SK-N-SH (cell line): ENCODE measurements around the gene AGBL1. TPM values are rescaled to one million over a fixed set of nuclear protein-coding genes. Genes with fewer than 3 reads are reported as not detected.

Experiments
- CTCF ChIA-PET: fragments of 300-600, 350-600 bp; formaldehyde crosslinking; extraction: SDS; loops from one replicate; lab custom pipeline; 2021; lab: Yijun Ruan, JAX
- POLR2A ChIA-PET: fragments of 350-600 bp; sonication (Branson Sonifier 250); formaldehyde crosslinking; extraction: SDS; loops from one replicate; lab custom pipeline; 2020; ENCODE audit warnings: antibody characterized with exemption, inconsistent platforms; lab: Yijun Ruan, JAX
- DNase-seq: peaks from one replicate; pipeline ENCODE4 v3.0.0; 2012
- H2AFZ ChIP-seq: fragments of 200-600 bp; sonication (generic); 2 replicates; pipeline ENCODE4 v1.8.1; 2016; ENCODE audit warnings: antibody characterized with exemption, mild to moderate bottlenecking, low read depth
- H3F3A ChIP-seq: fragments of 200-600 bp; sonication (generic); replicated peaks from 2 replicates; pipeline ENCODE3; 2016; ENCODE audit warnings: antibody characterized with exemption, mild to moderate bottlenecking; ENCODE audit not compliant: insufficient read depth
- H3K27ac ChIP-seq, 2 experiments: fragments of 200-500 bp in 1 of 2; fragments of 200-600 bp in 1 of 2; sonication (Bioruptor generic) in 1 of 2; sonication (generic), shearing (Covaris generic) in 1 of 2; 2 replicates each; pipeline versions ENCODE4 v1.5.1 to v1.6.1; 2014 to 2016; ENCODE audit warnings: low read depth in 2 of 2, inconsistent platforms in 1 of 2, low read length in 1 of 2, mild to moderate bottlenecking in 1 of 2, mixed read lengths in 1 of 2
- H3K27me3 ChIP-seq: fragments of 200-600 bp; sonication (generic), shearing (Covaris generic); 2 replicates; pipeline ENCODE4 v1.6.1; 2016; ENCODE audit warnings: mixed run types; ENCODE audit not compliant: insufficient read depth
- H3K36me3 ChIP-seq, 2 experiments: fragments of 200-500 bp in 1 of 2; fragments of 200-600 bp in 1 of 2; sonication (Bioruptor generic) in 1 of 2; sonication (generic) in 1 of 2; replicated peaks in 1 of 2; 2 replicates each; pipeline versions ENCODE3 to v1.5.1; 2014 to 2016; ENCODE audit warnings: low read length in 1 of 2, mild to moderate bottlenecking in 1 of 2; ENCODE audit not compliant: insufficient read depth in 2 of 2, control insufficient read depth in 1 of 2
- H3K4me1 ChIP-seq, 2 experiments: fragments of 200-500 bp in 1 of 2; fragments of 200-600 bp in 1 of 2; sonication (Bioruptor generic) in 1 of 2; sonication (generic), shearing (Covaris generic) in 1 of 2; 2 replicates each; pipeline versions ENCODE4 v1.5.1 to v1.6.1; 2014 to 2016; ENCODE audit warnings: low read depth in 1 of 2, low read length in 1 of 2, mixed run types in 1 of 2; ENCODE audit not compliant: insufficient read depth in 2 of 2, control insufficient read depth in 1 of 2
- H3K4me2 ChIP-seq: fragments of 200-600 bp; sonication (generic), shearing (Covaris generic); 2 replicates; pipeline ENCODE4 v1.6.1; 2017; ENCODE audit warnings: mixed run types
- H3K4me3 ChIP-seq, 2 experiments: fragments of 200-500 bp in 1 of 2; fragments of 200-600 bp in 1 of 2; sonication (Bioruptor generic) in 1 of 2; sonication (generic), shearing (Covaris generic) in 1 of 2; 2 replicates each; pipeline versions ENCODE4 v1.5.1 to v1.8.1; 2014 to 2016; ENCODE audit warnings: low read depth in 2 of 2, inconsistent platforms in 1 of 2, low read length in 1 of 2, mild to moderate bottlenecking in 1 of 2, mixed read lengths in 1 of 2, moderate library complexity in 1 of 2
- H3K79me2 ChIP-seq: fragments of 200-600 bp; sonication (generic); 2 replicates; pipeline ENCODE4 v1.8.1; 2017; ENCODE audit warnings: mild to moderate bottlenecking; ENCODE audit not compliant: insufficient read depth
- H3K9ac ChIP-seq: fragments of 200-600 bp; sonication (generic); 2 replicates; pipeline ENCODE4 v1.6.1; 2017; ENCODE audit warnings: mixed run types
- H3K9me2 ChIP-seq: fragments of 200-600 bp; sonication (generic); 2 replicates; pipeline ENCODE4 v1.6.1; 2017; ENCODE audit warnings: mixed run types
- H3K9me3 ChIP-seq: fragments of 200-600 bp; sonication (generic); 2 replicates; pipeline ENCODE4 v1.6.1; 2017; ENCODE audit warnings: mixed run types, mild to moderate bottlenecking, moderate library complexity
- H4K20me1 ChIP-seq: fragments of 200-600 bp; sonication (generic); 2 replicates; pipeline ENCODE4 v1.6.1; 2017; ENCODE audit warnings: mild to moderate bottlenecking, mixed run types; ENCODE audit not compliant: insufficient read depth
- CHD2 ChIP-seq: fragments of 150-350 bp; IDR thresholded peaks from 2 replicates; pipeline ENCODE4 v1.6.1; 2018; ENCODE audit warnings: low read length; ENCODE audit not compliant: partially characterized antibody
- ELF1 ChIP-seq: IDR thresholded peaks from 2 replicates; pipeline ENCODE4 v1.4.0; 2012
- FOSL2 ChIP-seq: IDR thresholded peaks from 2 replicates; pipeline ENCODE4 v1.4.0; 2012; ENCODE audit warnings: low read depth, mild to moderate bottlenecking, moderate library complexity, borderline replicate concordance
- FOXJ3 ChIP-seq: sonication (generic); formaldehyde crosslinking; IDR thresholded peaks from 2 replicates; pipeline ENCODE4 v1.5.1; 2020; ENCODE audit warnings: mild to moderate bottlenecking, missing genetic modification reagents
- GABPA ChIP-seq: IDR thresholded peaks from 2 replicates; pipeline ENCODE4 v1.4.0; 2012; ENCODE audit warnings: low read depth, mild to moderate bottlenecking
- JUND ChIP-seq: IDR thresholded peaks from 2 replicates; pipeline ENCODE4 v1.4.0; 2012
- NRF1 ChIP-seq: IDR thresholded peaks from 2 replicates; pipeline ENCODE4 v1.6.1; 2012; ENCODE audit warnings: low read depth, mild to moderate bottlenecking, low read length
- POLR2AphosphoS5 ChIP-seq: IDR thresholded peaks from 2 replicates; pipeline ENCODE4 v1.6.1; 2012; ENCODE audit warnings: low read depth, low read length
- RCOR1 ChIP-seq: fragments of 150-350 bp; IDR thresholded peaks from 2 replicates; pipeline ENCODE4 v1.6.1; 2017; ENCODE audit warnings: antibody characterized with exemption, low read length
- REST ChIP-seq: IDR thresholded peaks from 2 replicates; pipeline ENCODE4 v1.6.1; 2012; ENCODE audit warnings: mild to moderate bottlenecking, low read depth, low read length, moderate library complexity
- RFX5 ChIP-seq: IDR thresholded peaks from 2 replicates; pipeline ENCODE4 v1.6.1; 2012; ENCODE audit warnings: mild to moderate bottlenecking, improper control_type of control experiment, low read length
- SMC3 ChIP-seq: IDR thresholded peaks from 2 replicates; pipeline ENCODE4 v1.6.1; 2012; ENCODE audit warnings: low read depth, low read length, improper control_type of control experiment
- TCF12 ChIP-seq: IDR thresholded peaks from 2 replicates; pipeline ENCODE4 v1.4.0; 2012
- TEAD4 ChIP-seq: IDR thresholded peaks from 2 replicates; pipeline ENCODE4 v1.4.0; 2012; ENCODE audit warnings: mild to moderate bottlenecking, borderline replicate concordance; ENCODE audit not compliant: insufficient read depth
- WGBS: methylation state at CpG from one replicate; pipeline ENCODE4 v1.1.6; 2017; ENCODE audit warnings: low lambda C conversion rate; 5-methylcytosine and 5-hydroxymethylcytosine counted together
- polyA plus RNA-seq, 3 experiments: library from polyadenylated mRNA; depleted of rRNA; stranded (reverse); fragments of >200 nt; gene quantifications; 2 replicates each; pipeline ENCODE4 v1.2.3, GENCODE V29; 2012
- TF ChIP-seq, protein P1 (sequence below): fragments of 150-350 bp; IDR thresholded peaks from 2 replicates; pipeline ENCODE4 v1.6.1; 2016; ENCODE audit warnings: mild to moderate bottlenecking, low read depth, low read length
- TF ChIP-seq, protein P2 (sequence below): fragments of 200-600 bp; sonication (generic); IDR thresholded peaks from 2 replicates; pipeline ENCODE4 v1.6.1; 2017; ENCODE audit warnings: antibody characterized with exemption, mild to moderate bottlenecking, moderate library complexity
- TF ChIP-seq, protein P3 (sequence below): IDR thresholded peaks from 2 replicates; pipeline ENCODE4 v1.4.0; 2012; ENCODE audit warnings: low read depth

The AGBL1 gene
- polyA plus RNA-seq, 1 of the 3 experiments (the other 2 are of a cell fraction), result not detected

GRCh38 chr15:86690566-86690965 is 610.9 kb downstream of the AGBL1 start:
- Histone ChIP-seq H2AFZ (no peak overlapping the region), H3K36me3 (no peaks in the 10 kb centered on the region), H3K4me2 (no peak overlapping the region)

DNA sequence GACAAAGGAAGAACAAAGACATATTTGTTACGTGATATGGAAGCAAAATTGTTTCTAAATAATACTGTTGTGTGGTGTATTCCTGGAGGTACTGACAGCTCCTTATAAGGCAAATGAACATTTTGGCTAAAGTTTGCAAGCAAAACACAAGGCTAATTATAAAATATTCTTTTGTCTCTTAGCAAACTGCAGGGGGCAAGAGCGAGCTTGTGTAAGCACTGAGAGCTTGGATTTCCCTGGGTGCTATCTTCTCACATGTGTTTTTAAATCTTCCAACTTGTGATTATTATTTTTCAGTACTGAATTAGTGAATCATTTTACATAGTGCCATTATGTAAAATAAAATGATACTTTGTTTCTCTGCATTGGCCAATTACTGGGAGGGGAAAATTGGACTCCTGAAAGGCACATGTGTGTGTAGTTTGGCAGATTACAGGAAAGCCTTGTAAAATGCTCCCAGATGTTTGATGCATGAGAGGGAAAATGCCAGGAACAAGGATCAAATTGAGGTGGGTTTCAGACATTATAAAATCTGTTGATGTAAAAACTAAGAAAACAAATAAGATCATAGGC is 611.5 kb downstream of the AGBL1 start:
- peak overlapping the region in 1 of 2 experiments; percentile 48; a peak in 1 of 4 replicates for H3K27ac ChIP-seq
- 18% methylated on average over 2 of the region's 2 CpGs for WGBS
- H3K4me3 ChIP-seq, result no peak overlapping the region
- no peaks in the 10 kb centered on the region for H3K79me2 ChIP-seq
- H4K20me1 ChIP-seq, result no peaks in the 10 kb centered on the region
- CTCF ChIA-PET, result interaction anchor here (0.6 to 1.9 kb wide), 14 partner anchors 9 to 1583 kb away, joined by 3 to 8 read pairs (median 3); no protein-coding TSS in a partner anchor
- no peaks in the 10 kb centered on the region for H3F3A ChIP-seq
- no peaks in the 10 kb centered on the region for H3K9me3 ChIP-seq
- H2AFZ ChIP-seq, result no peak overlapping the region
- POLR2A ChIA-PET, result no interaction called here
- H3K27me3 ChIP-seq, result no peaks in the 10 kb centered on the region
- no peaks in the 10 kb centered on the region for H3K4me1 ChIP-seq
- no peaks in the 10 kb centered on the region for H3K9me2 ChIP-seq
- H3K9ac ChIP-seq, result no peak overlapping the region
- H3K36me3 ChIP-seq, result no peaks in the 10 kb centered on the region
- peak; percentile 20 for DNase-seq
- no peak overlapping the region for H3K4me2 ChIP-seq
- TF ChIP-seq FOXJ3 (CRISPR knock-in tag), result no peak
- TF ChIP-seq FOSL2, result no peak
- TF ChIP-seq, protein P1, sequence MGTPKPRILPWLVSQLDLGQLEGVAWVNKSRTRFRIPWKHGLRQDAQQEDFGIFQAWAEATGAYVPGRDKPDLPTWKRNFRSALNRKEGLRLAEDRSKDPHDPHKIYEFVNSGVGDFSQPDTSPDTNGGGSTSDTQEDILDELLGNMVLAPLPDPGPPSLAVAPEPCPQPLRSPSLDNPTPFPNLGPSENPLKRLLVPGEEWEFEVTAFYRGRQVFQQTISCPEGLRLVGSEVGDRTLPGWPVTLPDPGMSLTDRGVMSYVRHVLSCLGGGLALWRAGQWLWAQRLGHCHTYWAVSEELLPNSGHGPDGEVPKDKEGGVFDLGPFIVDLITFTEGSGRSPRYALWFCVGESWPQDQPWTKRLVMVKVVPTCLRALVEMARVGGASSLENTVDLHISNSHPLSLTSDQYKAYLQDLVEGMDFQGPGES, result no peak
- TF ChIP-seq RCOR1, result no peak
- 0 out of 2 replicates have a peak, but pooled peaks have one; percentile 5 for TF ChIP-seq TCF12
- TF ChIP-seq SMC3, result peak; percentile 40; the same call in 1 of the 2 replicates
- TF ChIP-seq, protein P2, sequence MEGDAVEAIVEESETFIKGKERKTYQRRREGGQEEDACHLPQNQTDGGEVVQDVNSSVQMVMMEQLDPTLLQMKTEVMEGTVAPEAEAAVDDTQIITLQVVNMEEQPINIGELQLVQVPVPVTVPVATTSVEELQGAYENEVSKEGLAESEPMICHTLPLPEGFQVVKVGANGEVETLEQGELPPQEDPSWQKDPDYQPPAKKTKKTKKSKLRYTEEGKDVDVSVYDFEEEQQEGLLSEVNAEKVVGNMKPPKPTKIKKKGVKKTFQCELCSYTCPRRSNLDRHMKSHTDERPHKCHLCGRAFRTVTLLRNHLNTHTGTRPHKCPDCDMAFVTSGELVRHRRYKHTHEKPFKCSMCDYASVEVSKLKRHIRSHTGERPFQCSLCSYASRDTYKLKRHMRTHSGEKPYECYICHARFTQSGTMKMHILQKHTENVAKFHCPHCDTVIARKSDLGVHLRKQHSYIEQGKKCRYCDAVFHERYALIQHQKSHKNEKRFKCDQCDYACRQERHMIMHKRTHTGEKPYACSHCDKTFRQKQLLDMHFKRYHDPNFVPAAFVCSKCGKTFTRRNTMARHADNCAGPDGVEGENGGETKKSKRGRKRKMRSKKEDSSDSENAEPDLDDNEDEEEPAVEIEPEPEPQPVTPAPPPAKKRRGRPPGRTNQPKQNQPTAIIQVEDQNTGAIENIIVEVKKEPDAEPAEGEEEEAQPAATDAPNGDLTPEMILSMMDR, result peak; percentile 42
- TF ChIP-seq TEAD4, result no peak
- no peak for TF ChIP-seq RFX5
- TF ChIP-seq POLR2AphosphoS5, result no peak
- no peak for TF ChIP-seq CHD2
- TF ChIP-seq, protein P3, sequence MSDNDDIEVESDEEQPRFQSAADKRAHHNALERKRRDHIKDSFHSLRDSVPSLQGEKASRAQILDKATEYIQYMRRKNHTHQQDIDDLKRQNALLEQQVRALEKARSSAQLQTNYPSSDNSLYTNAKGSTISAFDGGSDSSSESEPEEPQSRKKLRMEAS, result no peak
- TF ChIP-seq GABPA, result no peak
- no peak for TF ChIP-seq ELF1
- no peak for TF ChIP-seq NRF1

More at GRCh38 chr15:86690566-86690965, 610.9 kb downstream of the AGBL1 start:
- H4K20me1 ChIP-seq, result no peaks in the 10 kb centered on the region
- no peaks in the 10 kb centered on the region for H3K79me2 ChIP-seq
- TF ChIP-seq REST, result peak; percentile 91
- no peak for TF ChIP-seq JUND
- TF ChIP-seq, all 33 proteins: peak for 1
- POLR2A ChIA-PET, result no interaction called here
- Histone ChIP-seq H3K9me3 (no peaks in the 10 kb centered on the region), H3K4me1 (no peaks in the 10 kb centered on the region), H3F3A (no peaks in the 10 kb centered on the region), H3K4me3 (no peak overlapping the region), H3K27ac (no peak overlapping the region), H3K9me2 (no peaks in the 10 kb centered on the region), H3K27me3 (no peaks in the 10 kb centered on the region), H3K9ac (no peak overlapping the region)
- 41% methylated on average over 1 of the region's 1 CpG for WGBS
- CTCF ChIA-PET, result interaction anchor here (0.6 to 2.1 kb wide), 14 partner anchors 9 to 1764 kb away, joined by 3 to 8 read pairs (median 3); no protein-coding TSS in a partner anchor
- DNase-seq, result no peak
